Measurements from ENCODE around the gene FRAT2.

The FRAT2 gene

GRCh38 chr10:97323501-97323900 lies 11.0 kb downstream of the FRAT2 start:
- DNase-seq: no peak

- DNase-seq: no peak
Measured at GRCh38 chr10:97321804-97322190, 12.7 kb downstream of the FRAT2 start.

- DNase-seq: no peak
Measured at GRCh38 chr10:97321032-97321803, 13.3 kb downstream of the FRAT2 start.

- DNase-seq: no peak
Measured at GRCh38 chr10:97320480-97321031, 14.0 kb downstream of the FRAT2 start.

GRCh38 chr10:97319671-97320479 lies 14.7 kb downstream of the FRAT2 start:
- DNase-seq: no peak

GRCh38 chr10:97318772-97319651 lies 15.5 kb downstream of the FRAT2 start, which contains the start of gene FRAT1:
Gene FRAT1 (plus strand): TSS chr10:97319271. CDS start chr10:97319454, 183 bp downstream.
- DNase-seq: peak in 1 of 2 experiments; percentile 89

- DNase-seq: no peak
Measured at GRCh38 chr10:97314671-97315070, 19.9 kb downstream of the FRAT2 start.

- no peak for DNase-seq
Measured at GRCh38 chr10:97312897-97313296, 21.6 kb downstream of the FRAT2 start.

- DNase-seq: no peak
Measured at GRCh38 chr10:97311111-97311626, 23.4 kb downstream of the FRAT2 start.

GRCh38 chr10:97307866-97308780 lies 26.4 kb downstream of the FRAT2 start:
- DNase-seq: no peak

- DNase-seq: no peak
Measured at GRCh38 chr10:97307441-97307840, 27.1 kb downstream of the FRAT2 start.

GRCh38 chr10:97302088-97302791 lies 32.3 kb downstream of the FRAT2 start:
- no peak for DNase-seq

- DNase-seq: no peak
Measured at GRCh38 chr10:97300980-97301379, 33.5 kb downstream of the FRAT2 start.

- DNase-seq: no peak
Measured at GRCh38 chr10:97298223-97298571, 36.3 kb downstream of the FRAT2 start.

GRCh38 chr10:97297556-97298222 lies 36.8 kb downstream of the FRAT2 start:
- no peak for DNase-seq

- no peak for DNase-seq
Measured at GRCh38 chr10:97292862-97293198, 41.7 kb downstream of the FRAT2 start.

- peak; percentile 88 to 97 for DNase-seq
Measured at GRCh38 chr10:97292097-97292861, 42.2 kb downstream of the FRAT2 start, which contains the start of gene ARHGAP19. Gene ARHGAP19 (minus strand): TSS chr10:97292637. CDS start chr10:97292627, 10 bp downstream.

GRCh38 chr10:97291357-97292096 lies 43.0 kb downstream of the FRAT2 start:
- DNase-seq: no peak
